ENCODE results near the gene GPD1L.

- TF ChIP-seq CTCF (IDR thresholded peaks at IDR 0.05) (no peak), EZH2 (IDR thresholded peaks at IDR 0.05; ENCODE audit: borderline replicate concordance, insufficient read depth, low read depth, low read length, poor library complexity, severe bottlenecking) (no peak)
These were observed 1.9 kb upstream of the GPD1L start for GRCh38 chr3:32104492-32104891.
